Heart right ventricle (tissue), 16 donors: ENCODE measurements around the gene NCKAP5. TPM values are rescaled to one million over a fixed set of nuclear protein-coding genes. Genes with fewer than 3 reads are reported as not detected.

ENCODE experiments used
- ATAC-seq, 8 donors: fragments of 200-7000 bp; cut with Tn5 transposase; one replicate each; pipeline ENCODE4 v1.9.1; 2020; ENCODE audit warnings: mild to moderate bottlenecking in 8 of 8, moderate library complexity in 8 of 8, moderate number of reproducible peaks in 1 of 8
- DNase-seq, 2 donors: peaks; one replicate each; pipeline ENCODE4 v3.0.0-alpha.2; 2020
- H3K27ac ChIP-seq, 10 donors: fragments of 200-600 bp; sonication (generic) in 2 of 10; one replicate each; pipeline versions ENCODE4 v1.5.0 to v1.8.0; 2020 to 2022; ENCODE audit warnings: mild to moderate bottlenecking in 3 of 10
- H3K27me3 ChIP-seq, 7 donors: fragments of 200-600 bp; one replicate each; pipeline ENCODE4 v1.8.0; 2021 to 2022; ENCODE audit warnings: mild to moderate bottlenecking in 2 of 7
- H3K36me3 ChIP-seq, 9 donors: fragments of 200-600 bp; sonication (generic) in 1 of 9; one replicate each; pipeline versions ENCODE4 v1.5.0 to v1.8.0; 2020 to 2022; ENCODE audit warnings: mild to moderate bottlenecking in 2 of 9
- H3K4me1 ChIP-seq, 9 donors: fragments of 200-600 bp; sonication (generic) in 1 of 9; one replicate each; pipeline versions ENCODE4 v1.5.0 to v1.8.0; 2020 to 2022; ENCODE audit warnings: mild to moderate bottlenecking in 4 of 9
- H3K4me3 ChIP-seq, 10 donors: fragments of 200-600 bp; sonication (generic) in 2 of 10; one replicate each; pipeline versions ENCODE4 v1.5.0 to v1.8.0; 2020 to 2022; ENCODE audit warnings: mild to moderate bottlenecking in 7 of 10, moderate library complexity in 2 of 10
- H3K9me3 ChIP-seq, 11 donors: fragments of 200-600 bp in 10 of 11; sonication (generic) in 2 of 11; one replicate each; pipeline versions ENCODE4 v1.5.0 to v1.8.0; 2013 to 2022; ENCODE audit warnings: mild to moderate bottlenecking in 2 of 11, control low read depth in 1 of 11, moderate library complexity in 1 of 11
- WGBS, 2 donors: extraction: QIAGEN DNeasy Blood & Tissue Kit; methylation state at CpG; one replicate each; pipeline ENCODE4 v1.1.7; 2013; ENCODE audit warnings: inconsistent platforms in 1 of 2; 5-methylcytosine and 5-hydroxymethylcytosine counted together
- intact Hi-C, 10 donors: fragments of 100-400 bp; cut with DNase I; formaldehyde crosslinking; loops; one replicate each; pipeline versions ENCODE4 v1.11.1 to v1.14.2; 2022
- polyA plus RNA-seq, 2 donors: library from polyadenylated mRNA; stranded (reverse); fragments of 200-250 nt; gene quantifications; one replicate each; pipeline ENCODE4 v1.2.3, GENCODE V29; 2013
- total RNA-seq, 10 donors: library from RNA; stranded (reverse); fragmentation: NEBNext Ultra II Directional in 3 of 10; extraction: Animal tissue kit (Norgen Biotek cat#: 25700) in 3 of 10; gene quantifications; one replicate each; pipeline versions ENCODE4 v1.2.1 to v1.2.4, GENCODE V29; 2021 to 2023
- TF ChIP-seq, protein P1 (sequence below), 9 donors: fragments of 200-600 bp; sonication (generic) in 2 of 9; IDR thresholded peaks; one replicate each; pipeline versions ENCODE4 v1.5.0 to v1.8.0; 2021 to 2022; ENCODE audit warnings: antibody characterized with exemption in 9 of 9, mild to moderate bottlenecking in 5 of 9, moderate library complexity in 1 of 9
- donor health status: Arrhythmogenic right ventricular cardiomyopathy.
- donor health status: ischemic (EF 13 %, LVEDD 7.1; RV severe dilation, severe dysfunction).
- donor health status: healthy with polysubstance abuse.
- donor health status: DM: no; HTN: yes; CAD: no.
- donor health status: DM: no; HTN: no; CAD: no.
- donor health status: ischemic (EF 25% LVEDD 6.9; RV normal size, moderate dysfunction).
- donor health status: ischemic (EF 25% LVEDD 5.7; RV mildly dilated, moderate dysfunction).
- donor health status: healthy.
- donor health status: DM: yes; HTN: yes; CAD: no.
- donor health status: Ischemic cardiomyopathy.
- donor health status: ischemic (EF 35%, LVEDD 5.7; RV mildly dilated, moderate dysfunction).
- donor health status: nonischemic (EF 11% LVEDD 7.7; RV severe dilation, severe dysfunction).
- donor health status: DM: yes; HTN: yes; CAD: no.
- donor health status: PGD.
- donor health status: ischemic (EF 29% LVEDD 5.4; RV normal size, mild dysfunction).
- donor health status: nonischemic (EF 23%, LVEDD 6.1; RV moderate dilation, normal function).

NCKAP5 gene
- total and polyA plus RNA-seq, 12 donors = 0.57 to 11.7 (median 6.2) TPM

- H3K36me3 ChIP-seq = no peaks in the 10 kb centered on the region
- TF ChIP-seq, protein P1, sequence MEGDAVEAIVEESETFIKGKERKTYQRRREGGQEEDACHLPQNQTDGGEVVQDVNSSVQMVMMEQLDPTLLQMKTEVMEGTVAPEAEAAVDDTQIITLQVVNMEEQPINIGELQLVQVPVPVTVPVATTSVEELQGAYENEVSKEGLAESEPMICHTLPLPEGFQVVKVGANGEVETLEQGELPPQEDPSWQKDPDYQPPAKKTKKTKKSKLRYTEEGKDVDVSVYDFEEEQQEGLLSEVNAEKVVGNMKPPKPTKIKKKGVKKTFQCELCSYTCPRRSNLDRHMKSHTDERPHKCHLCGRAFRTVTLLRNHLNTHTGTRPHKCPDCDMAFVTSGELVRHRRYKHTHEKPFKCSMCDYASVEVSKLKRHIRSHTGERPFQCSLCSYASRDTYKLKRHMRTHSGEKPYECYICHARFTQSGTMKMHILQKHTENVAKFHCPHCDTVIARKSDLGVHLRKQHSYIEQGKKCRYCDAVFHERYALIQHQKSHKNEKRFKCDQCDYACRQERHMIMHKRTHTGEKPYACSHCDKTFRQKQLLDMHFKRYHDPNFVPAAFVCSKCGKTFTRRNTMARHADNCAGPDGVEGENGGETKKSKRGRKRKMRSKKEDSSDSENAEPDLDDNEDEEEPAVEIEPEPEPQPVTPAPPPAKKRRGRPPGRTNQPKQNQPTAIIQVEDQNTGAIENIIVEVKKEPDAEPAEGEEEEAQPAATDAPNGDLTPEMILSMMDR (IDR thresholded peaks at IDR 0.05) = no peak
- H3K27me3 ChIP-seq = no peaks in the 10 kb centered on the region
- peak in 1 of 2 donors; percentile 14 for DNase-seq
- 85 to 87% methylated on average over 2 of the region's 2 CpGs for WGBS, 2 donors
- H3K4me3 ChIP-seq = no peak overlapping the region
- no peaks in the 10 kb centered on the region for H3K9me3 ChIP-seq
- H3K27ac ChIP-seq = no peak overlapping the region
- peak in 4 of 8 donors; percentile 58 to 91 (median 78) for ATAC-seq
- intact Hi-C loops = no loop called here
- H3K4me1 ChIP-seq = peaks cover 0 to 21% (median 0%) of the 10 kb centered on the region in 9 donors
These were observed 487.4 kb downstream of the NCKAP5 start for GRCh38 chr2:133080822-133081221.

GRCh38 chr2:133078667-133079411 lies 489.4 kb downstream of the NCKAP5 start:
- H3K27ac ChIP-seq = no peak overlapping the region
- ATAC-seq = no peak
- H3K4me3 ChIP-seq = no peak overlapping the region
- 85 to 88% methylated on average over 2 of the region's 2 CpGs for WGBS, 2 donors
- H3K4me1 ChIP-seq = peaks cover 0 to 21% (median 0%) of the 10 kb centered on the region in 9 donors
- H3K36me3 ChIP-seq = no peaks in the 10 kb centered on the region
- intact Hi-C loops = no loop called here
- TF ChIP-seq, protein P1 (IDR thresholded peaks at IDR 0.05) = no peak
- no peaks in the 10 kb centered on the region for H3K27me3 ChIP-seq
- no peak for DNase-seq
- H3K9me3 ChIP-seq = peaks cover 0 to 3% (median 0%) of the 10 kb centered on the region in 11 donors

DNA sequence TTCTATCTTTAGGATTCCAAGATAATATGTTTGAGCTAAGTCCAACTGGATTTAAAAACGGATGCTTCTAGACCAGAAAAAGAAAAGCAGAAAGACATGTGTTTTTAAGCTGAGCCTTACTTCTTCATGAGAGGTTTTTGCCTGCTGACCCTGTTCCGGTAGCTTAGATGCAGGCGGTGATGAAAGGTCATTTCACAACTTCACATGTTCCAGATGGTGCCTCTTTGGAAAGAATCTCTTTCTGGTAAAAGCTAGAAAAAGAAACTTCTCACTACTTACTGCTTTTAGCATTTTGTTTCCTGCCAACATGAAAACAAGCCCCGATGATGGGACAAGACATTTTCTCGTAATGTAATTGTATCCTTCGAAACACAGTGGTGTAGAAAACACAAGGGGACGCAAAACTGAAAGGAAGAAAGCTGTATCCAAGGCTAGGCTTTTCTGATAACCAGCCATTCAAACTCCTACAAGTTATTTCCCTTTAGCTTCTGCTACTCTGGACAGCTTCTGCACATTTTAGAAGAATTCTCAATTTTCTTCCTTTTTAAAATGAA lies 490.9 kb downstream of the NCKAP5 start:
- H3K27me3 ChIP-seq = no peaks in the 10 kb centered on the region
- DNase-seq (peak in 1 of 2 donors; percentile 19), ATAC-seq (peak in 6 of 8 donors; percentile 65 to 78 (median 72))
- H3K27ac ChIP-seq = peak overlapping the region in 1 of 10 donors; percentile 19
- intact Hi-C loops = no loop called here
- H3K4me1 ChIP-seq = peaks cover 0 to 21% (median 0%) of the 10 kb centered on the region in 9 donors
- WGBS, 2 donors = 50 to 61% methylated on average over 7 of the region's 7 CpGs
- TF ChIP-seq, protein P1 (IDR thresholded peaks at IDR 0.05) = no peak
- H3K36me3 ChIP-seq = no peaks in the 10 kb centered on the region
- H3K9me3 ChIP-seq = peaks cover 0 to 3% (median 0%) of the 10 kb centered on the region in 11 donors
- no peak overlapping the region for H3K4me3 ChIP-seq

DNA sequence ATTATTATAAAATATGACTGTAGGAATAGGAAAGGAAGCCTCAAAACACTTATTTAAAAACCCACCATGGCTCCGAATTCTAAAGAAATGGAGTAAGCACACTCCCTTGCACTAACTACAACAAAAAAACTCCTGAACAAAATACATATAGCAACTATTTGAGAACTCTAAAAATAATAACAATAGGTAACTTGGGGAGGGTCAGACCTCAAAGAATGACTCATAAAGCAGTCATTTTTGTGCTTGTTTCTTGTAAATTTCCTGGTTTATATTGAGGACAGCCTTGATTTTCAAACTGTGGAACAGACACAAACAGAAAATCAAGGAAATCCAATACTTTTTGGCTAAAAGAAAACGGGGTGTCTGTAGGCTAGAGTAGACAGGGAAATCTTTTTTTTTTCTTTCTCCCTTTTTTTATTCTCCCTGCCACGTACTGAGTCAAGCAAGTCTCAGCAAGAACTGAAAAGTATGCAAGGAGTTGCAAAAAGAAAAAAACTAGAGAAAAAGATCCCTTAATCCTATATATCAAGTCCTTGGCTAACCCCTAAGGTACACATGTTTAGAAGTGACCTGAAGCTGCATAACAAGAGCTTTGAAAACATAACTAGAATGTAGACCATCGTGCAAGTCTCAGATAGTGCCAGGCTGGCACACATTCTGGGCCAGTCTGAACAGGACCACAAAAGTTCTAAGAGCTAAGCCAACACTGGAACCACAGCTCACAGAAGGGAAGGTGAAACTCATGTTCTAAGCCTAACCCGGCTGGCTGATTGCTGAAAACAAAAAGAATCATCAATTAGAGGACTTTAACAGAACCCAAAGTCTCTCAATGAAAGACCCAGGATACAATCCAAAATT lies 495.2 kb downstream of the NCKAP5 start:
- ATAC-seq (no peak), DNase-seq (no peak)
- H3K27me3 ChIP-seq = no peaks in the 10 kb centered on the region
- 65 to 85% methylated on average over 5 of the region's 5 CpGs for WGBS, 2 donors
- TF ChIP-seq, protein P1 (IDR thresholded peaks at IDR 0.05) = no peak
- intact Hi-C loops = no loop called here
- no peak overlapping the region for H3K4me3 ChIP-seq
- H3K27ac ChIP-seq = no peak overlapping the region
- peaks cover 0 to 15% (median 0%) of the 10 kb centered on the region in 9 donors for H3K4me1 ChIP-seq
- H3K9me3 ChIP-seq = peaks cover 0 to 3% (median 0%) of the 10 kb centered on the region in 11 donors
- H3K36me3 ChIP-seq = no peaks in the 10 kb centered on the region
